Fibroblast of lung (primary cell): ENCODE measurements around the gene CAPS. TPM values are rescaled to one million over a fixed set of nuclear protein-coding genes. Genes with fewer than 3 reads are reported as not detected.

Source experiments
- DNase-seq, 2 donors: peaks; one replicate each; pipeline versions ENCODE4 v3.0.0 to v3.0.0-alpha.2; 2010; ENCODE audit warnings: low read depth in 2 of 2
- H2AFZ ChIP-seq: 2 replicates; pipeline ENCODE4 v1.5.1; 2012; ENCODE audit warnings: low read length, control low read depth, inconsistent platforms
- H3K27ac ChIP-seq: 2 replicates; pipeline ENCODE4 v1.5.1; 2011; ENCODE audit warnings: low read length, control low read depth; ENCODE audit not compliant: insufficient read depth
- H3K27me3 ChIP-seq: 2 replicates; pipeline ENCODE4 v1.5.1; 2011; ENCODE audit warnings: mild to moderate bottlenecking, low read length; ENCODE audit not compliant: control insufficient read depth, insufficient read depth
- H3K36me3 ChIP-seq: 2 replicates; pipeline ENCODE4 v1.5.1; 2011; ENCODE audit warnings: low read length; ENCODE audit not compliant: control insufficient read depth, insufficient read depth
- H3K4me1 ChIP-seq: 2 replicates; pipeline ENCODE4 v1.5.1; 2011; ENCODE audit warnings: low read length; ENCODE audit not compliant: control insufficient read depth, insufficient read depth; ENCODE audit errors: extremely low read depth
- H3K4me2 ChIP-seq: 2 replicates; pipeline ENCODE4 v1.5.1; 2011; ENCODE audit warnings: low read length, control low read depth; ENCODE audit not compliant: insufficient read depth; ENCODE audit errors: extremely low read depth
- H3K4me3 ChIP-seq, 4 experiments: fragments of 200-600 bp in 1 of 4; sonication (generic) in 1 of 4; replicated peaks in 1 of 4; 2 replicates each; pipeline ENCODE4 v1.5.1; 2011 to 2016; ENCODE audit warnings: low read length in 4 of 4, low read depth in 3 of 4, mild to moderate bottlenecking in 3 of 4, control low read depth in 2 of 4, inconsistent platforms in 1 of 4, mixed read lengths in 1 of 4; ENCODE audit not compliant: insufficient read depth in 1 of 4; ENCODE audit errors: control extremely low read depth in 1 of 4
- H3K79me2 ChIP-seq: 2 replicates; pipeline ENCODE4 v1.5.1; 2012; ENCODE audit warnings: mild to moderate bottlenecking, low read length, inconsistent platforms; ENCODE audit not compliant: control insufficient read depth, insufficient read depth
- H3K9ac ChIP-seq: 2 replicates; pipeline ENCODE4 v1.5.1; 2011; ENCODE audit warnings: mild to moderate bottlenecking, low read length, control low read depth; ENCODE audit not compliant: insufficient read depth
- H3K9me3 ChIP-seq: 2 replicates; pipeline ENCODE4 v1.5.1; 2012; ENCODE audit warnings: low read depth, low read length; ENCODE audit not compliant: control insufficient read depth, insufficient read depth
- H4K20me1 ChIP-seq: 2 replicates; pipeline ENCODE4 v1.5.1; 2011; ENCODE audit warnings: low read length; ENCODE audit not compliant: control insufficient read depth, insufficient read depth; ENCODE audit errors: extremely low read depth
- EZH2 ChIP-seq: IDR thresholded peaks from 2 replicates; pipeline ENCODE4 v1.5.1; 2012; ENCODE audit warnings: low read length, control low read depth, mild to moderate bottlenecking; ENCODE audit errors: missing control alignments
- polyA plus RNA-seq, 2 donors: library from polyadenylated mRNA; depleted of rRNA in 1 of 2; stranded (reverse) in 1 of 2; unstranded in 1 of 2; fragments of >200 nt; gene quantifications; 2 replicates each; pipeline ENCODE4 v1.2.1, GENCODE V29; 2011 to 2012; ENCODE audit warnings: missing spikeins in 1 of 2
- total RNA-seq: library from RNA; depleted of rRNA; stranded (reverse); fragments of >200 nt; gene quantifications from 2 replicates; pipeline ENCODE4 v1.2.1, GENCODE V29; 2014
- TF ChIP-seq, protein P1 (sequence below), 2 donors: IDR thresholded peaks in 1 of 2; conservative IDR thresholded peaks in 1 of 2; 1 replicate in 1 of 2; 2 replicates in 1 of 2; pipeline ENCODE4 v1.5.1; 2011 to 2012; ENCODE audit warnings: low read length in 2 of 2, control low read depth in 1 of 2, inconsistent platforms in 1 of 2, low read depth in 1 of 2, mild to moderate bottlenecking in 1 of 2

CAPS gene
- total and polyA plus RNA-seq, 2 donors (not counting 1 experiment from before 2014, with no cell fraction given), result 1.6 to 7.3 TPM

DNA sequence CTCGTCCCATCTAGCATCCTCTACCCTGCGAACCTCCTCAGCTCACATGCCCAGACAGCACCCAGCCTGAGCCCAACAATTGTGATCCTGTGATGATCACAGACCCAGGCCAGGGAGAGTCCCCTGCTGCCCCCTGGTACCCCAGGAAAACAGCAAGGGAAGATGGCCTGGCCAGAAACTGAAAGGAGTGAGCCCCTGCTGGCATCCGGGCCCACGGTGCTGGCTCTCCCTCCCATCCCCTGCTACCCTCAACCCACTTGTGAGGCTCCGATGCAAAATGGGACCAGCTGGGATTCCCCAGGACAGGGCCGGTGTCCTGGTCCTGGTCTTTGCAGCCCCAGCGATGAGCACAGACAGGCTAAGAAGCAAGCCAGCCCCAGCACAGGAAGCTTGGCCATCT, 49.8 kb downstream of the CAPS start:
- H3K36me3 ChIP-seq, result no peaks in the 10 kb centered on the region
- no peak for DNase-seq
- H4K20me1 ChIP-seq, result peaks cover 1% of the 10 kb centered on the region
- H3K9ac ChIP-seq, result no peak overlapping the region
- TF ChIP-seq EZH2, result no peak
- TF ChIP-seq, protein P1, sequence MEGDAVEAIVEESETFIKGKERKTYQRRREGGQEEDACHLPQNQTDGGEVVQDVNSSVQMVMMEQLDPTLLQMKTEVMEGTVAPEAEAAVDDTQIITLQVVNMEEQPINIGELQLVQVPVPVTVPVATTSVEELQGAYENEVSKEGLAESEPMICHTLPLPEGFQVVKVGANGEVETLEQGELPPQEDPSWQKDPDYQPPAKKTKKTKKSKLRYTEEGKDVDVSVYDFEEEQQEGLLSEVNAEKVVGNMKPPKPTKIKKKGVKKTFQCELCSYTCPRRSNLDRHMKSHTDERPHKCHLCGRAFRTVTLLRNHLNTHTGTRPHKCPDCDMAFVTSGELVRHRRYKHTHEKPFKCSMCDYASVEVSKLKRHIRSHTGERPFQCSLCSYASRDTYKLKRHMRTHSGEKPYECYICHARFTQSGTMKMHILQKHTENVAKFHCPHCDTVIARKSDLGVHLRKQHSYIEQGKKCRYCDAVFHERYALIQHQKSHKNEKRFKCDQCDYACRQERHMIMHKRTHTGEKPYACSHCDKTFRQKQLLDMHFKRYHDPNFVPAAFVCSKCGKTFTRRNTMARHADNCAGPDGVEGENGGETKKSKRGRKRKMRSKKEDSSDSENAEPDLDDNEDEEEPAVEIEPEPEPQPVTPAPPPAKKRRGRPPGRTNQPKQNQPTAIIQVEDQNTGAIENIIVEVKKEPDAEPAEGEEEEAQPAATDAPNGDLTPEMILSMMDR (conservative IDR thresholded peaks at IDR 0.05 in 1 of 2, IDR thresholded peaks at IDR 0.05 in 1 of 2; ENCODE audit: low read depth in 1 of 2, low read length in 2 of 2), result no peak
- H3K79me2 ChIP-seq, result peaks cover 90% of the 10 kb centered on the region
- H3K4me1 ChIP-seq, result peaks cover 57% of the 10 kb centered on the region
- no peaks in the 10 kb centered on the region for H3K9me3 ChIP-seq
- H3K27ac ChIP-seq, result no peak overlapping the region
- H3K4me3 ChIP-seq, result no peak overlapping the region
- H3K4me2 ChIP-seq, result no peak overlapping the region
- H3K27me3 ChIP-seq, result no peaks in the 10 kb centered on the region
- no peak overlapping the region for H2AFZ ChIP-seq

DNA sequence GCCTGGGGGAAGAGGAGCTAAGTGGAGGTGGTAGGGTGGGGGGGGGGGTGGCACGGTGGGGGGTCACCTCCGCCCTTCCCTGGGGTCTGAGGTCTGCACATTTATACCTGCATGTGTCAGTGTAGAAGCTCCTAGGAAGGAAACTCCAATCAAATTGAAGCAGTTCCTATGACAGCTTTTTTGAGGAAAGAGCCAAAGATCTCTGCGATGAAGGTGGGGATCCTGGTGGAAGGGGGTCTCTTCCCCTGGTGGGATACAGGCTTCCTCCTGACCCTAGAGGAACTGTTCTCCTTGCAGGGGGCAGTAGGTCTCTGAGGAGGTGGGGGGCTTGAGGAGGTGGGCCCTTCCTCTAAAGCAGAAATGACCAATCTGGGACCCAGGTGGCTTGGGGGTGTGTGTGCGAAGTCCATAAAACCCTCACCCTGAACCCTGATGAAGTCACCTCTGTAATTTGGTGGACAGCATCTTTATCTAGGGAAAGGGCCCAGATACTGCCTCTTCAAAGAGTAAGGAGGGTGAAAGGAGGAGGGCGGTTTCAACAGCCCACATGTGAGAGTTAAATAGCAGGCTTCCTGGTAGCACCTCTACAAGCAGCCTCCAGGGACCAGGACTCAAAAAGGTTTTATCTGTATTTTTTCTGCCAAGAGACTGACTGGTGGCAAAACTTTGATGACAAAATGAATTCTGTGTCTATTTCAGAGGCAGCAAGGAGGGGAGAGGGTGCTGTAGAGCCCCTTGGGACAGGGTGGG, 50.9 kb downstream of the CAPS start:
- peaks cover 89% of the 10 kb centered on the region for H3K79me2 ChIP-seq
- no peak overlapping the region for H3K4me3 ChIP-seq
- no peak for DNase-seq
- no peaks in the 10 kb centered on the region for H4K20me1 ChIP-seq
- peaks cover 56% of the 10 kb centered on the region for H3K4me1 ChIP-seq
- H3K9me3 ChIP-seq, result no peaks in the 10 kb centered on the region
- H3K4me2 ChIP-seq, result no peak overlapping the region
- H3K36me3 ChIP-seq, result no peaks in the 10 kb centered on the region
- H3K27me3 ChIP-seq, result no peaks in the 10 kb centered on the region
- no peak overlapping the region for H2AFZ ChIP-seq
- no peak overlapping the region for H3K27ac ChIP-seq
- TF ChIP-seq EZH2, result no peak
- TF ChIP-seq, protein P1 (conservative IDR thresholded peaks at IDR 0.05 in 1 of 2, IDR thresholded peaks at IDR 0.05 in 1 of 2; ENCODE audit: low read depth in 1 of 2, low read length in 2 of 2), result no peak
- no peak overlapping the region for H3K9ac ChIP-seq

Other genes with a start within 250 kb of the CAPS start
- gene MICOS13, start 233.7 kb upstream of the CAPS start, total RNA-seq, result 29.3 and 73.5 TPM in 2 replicates
- gene MICOS13, start 233.7 kb upstream of the CAPS start, polyA plus RNA-seq, result 20.7 and 20.8 TPM in 2 replicates
- 11.0 and 13.0 TPM in 2 replicates for gene HSD11B1L, start 233.2 kb upstream of the CAPS start, total RNA-seq
- gene HSD11B1L, start 233.2 kb upstream of the CAPS start, polyA plus RNA-seq, result 3.1 and 5.1 TPM in 2 replicates
- 634 and 864 TPM in 2 replicates for gene RPL36, start 224.0 kb upstream of the CAPS start, total RNA-seq
- 341 and 394 TPM in 2 replicates for gene RPL36, start 224.0 kb upstream of the CAPS start, polyA plus RNA-seq
- gene LONP1, start 194.1 kb upstream of the CAPS start, total RNA-seq, result 149 and 172 TPM in 2 replicates
- gene LONP1, start 194.1 kb upstream of the CAPS start, polyA plus RNA-seq, result 29.8 and 37.3 TPM in 2 replicates
- not detected in 2 replicates for gene CATSPERD, start 193.6 kb upstream of the CAPS start, total RNA-seq
- gene CATSPERD, start 193.6 kb upstream of the CAPS start, polyA plus RNA-seq, result not detected in 2 replicates
- 0.17 and 0.26 TPM in 2 replicates for gene PRR22, start 129.5 kb upstream of the CAPS start, total RNA-seq
- 0.15 and 0.23 TPM in 2 replicates for gene PRR22, start 129.5 kb upstream of the CAPS start, polyA plus RNA-seq
- 18.7 and 20.5 TPM in 2 replicates for gene DUS3L, start 123.1 kb upstream of the CAPS start, total RNA-seq
- gene DUS3L, start 123.1 kb upstream of the CAPS start, polyA plus RNA-seq, result 8.8 and 14.4 TPM in 2 replicates
- gene NRTN, start 109.2 kb upstream of the CAPS start, total RNA-seq, result 0.50 and 0.51 TPM in 2 replicates
- 0.07 and 0.11 TPM in 2 replicates for gene NRTN, start 109.2 kb upstream of the CAPS start, polyA plus RNA-seq
- not detected in 2 replicates for gene FUT6, start 74.6 kb upstream of the CAPS start, total RNA-seq
- gene FUT6, start 74.6 kb upstream of the CAPS start, polyA plus RNA-seq, result not detected in 2 replicates
- not detected in 2 replicates for gene FUT3, start 62.8 kb upstream of the CAPS start, total RNA-seq
- gene FUT3, start 62.8 kb upstream of the CAPS start, polyA plus RNA-seq, result not detected in 2 replicates
- not detected in 2 replicates for gene FUT5, start 43.7 kb upstream of the CAPS start, total RNA-seq
- not detected in 2 replicates for gene FUT5, start 43.7 kb upstream of the CAPS start, polyA plus RNA-seq
- gene NDUFA11, start 10.5 kb upstream of the CAPS start, total RNA-seq, result 212 and 271 TPM in 2 replicates
- gene NDUFA11, start 10.5 kb upstream of the CAPS start, polyA plus RNA-seq, result 271 and 332 TPM in 2 replicates
- gene VMAC, start 9.4 kb upstream of the CAPS start, total RNA-seq, result 6.4 and 8.3 TPM in 2 replicates
- gene VMAC, start 9.4 kb upstream of the CAPS start, polyA plus RNA-seq, result 1.1 and 1.7 TPM in 2 replicates
- 32.1 and 39.8 TPM in 2 replicates for gene RANBP3, start 63.9 kb downstream of the CAPS start, total RNA-seq
- gene RANBP3, start 63.9 kb downstream of the CAPS start, polyA plus RNA-seq, result 59.4 and 72.9 TPM in 2 replicates
- 5.9 and 9.6 TPM in 2 replicates for gene RFX2, start 196.2 kb downstream of the CAPS start, total RNA-seq
- gene RFX2, start 196.2 kb downstream of the CAPS start, polyA plus RNA-seq, result 2.5 and 4.4 TPM in 2 replicates
- gene ACSBG2, start 221.4 kb downstream of the CAPS start, total RNA-seq, result not detected in 2 replicates
- gene ACSBG2, start 221.4 kb downstream of the CAPS start, polyA plus RNA-seq, result not detected in 2 replicates